ENCODE measurements around the gene TBC1D2B.

DNA sequence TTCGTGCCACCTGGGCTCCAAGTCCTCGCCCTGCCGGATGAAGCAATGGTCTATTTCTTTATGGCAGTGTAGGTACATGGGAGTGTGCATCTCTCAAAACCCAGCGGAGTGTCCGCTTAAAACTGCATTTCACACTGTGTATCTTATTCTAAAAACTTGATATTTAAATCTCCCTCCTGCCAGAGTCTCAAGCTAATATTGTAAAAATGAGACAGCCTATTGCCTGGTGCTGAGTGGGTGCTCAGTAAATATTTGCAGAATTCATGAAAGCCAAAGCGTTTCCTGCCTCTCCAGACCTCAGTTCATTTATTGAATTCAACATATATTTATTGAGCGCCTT, 330 bp upstream of the TBC1D2B start:
- TF ChIP-seq, protein P1, sequence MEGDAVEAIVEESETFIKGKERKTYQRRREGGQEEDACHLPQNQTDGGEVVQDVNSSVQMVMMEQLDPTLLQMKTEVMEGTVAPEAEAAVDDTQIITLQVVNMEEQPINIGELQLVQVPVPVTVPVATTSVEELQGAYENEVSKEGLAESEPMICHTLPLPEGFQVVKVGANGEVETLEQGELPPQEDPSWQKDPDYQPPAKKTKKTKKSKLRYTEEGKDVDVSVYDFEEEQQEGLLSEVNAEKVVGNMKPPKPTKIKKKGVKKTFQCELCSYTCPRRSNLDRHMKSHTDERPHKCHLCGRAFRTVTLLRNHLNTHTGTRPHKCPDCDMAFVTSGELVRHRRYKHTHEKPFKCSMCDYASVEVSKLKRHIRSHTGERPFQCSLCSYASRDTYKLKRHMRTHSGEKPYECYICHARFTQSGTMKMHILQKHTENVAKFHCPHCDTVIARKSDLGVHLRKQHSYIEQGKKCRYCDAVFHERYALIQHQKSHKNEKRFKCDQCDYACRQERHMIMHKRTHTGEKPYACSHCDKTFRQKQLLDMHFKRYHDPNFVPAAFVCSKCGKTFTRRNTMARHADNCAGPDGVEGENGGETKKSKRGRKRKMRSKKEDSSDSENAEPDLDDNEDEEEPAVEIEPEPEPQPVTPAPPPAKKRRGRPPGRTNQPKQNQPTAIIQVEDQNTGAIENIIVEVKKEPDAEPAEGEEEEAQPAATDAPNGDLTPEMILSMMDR (IDR thresholded peaks at IDR 0.05; ENCODE audit: extremely low read depth in 1 of 2, insufficient read depth in 1 of 2, low read depth in 1 of 2, low read length in 2 of 2) = no peak
- TF ChIP-seq POLR2A (IDR thresholded peaks at IDR 0.05; ENCODE audit: low read depth, low read length) (no peak), EZH2 (IDR thresholded peaks at IDR 0.05; ENCODE audit: borderline replicate concordance, low read depth, low read length, severe bottlenecking) (no peak), JUN (IDR thresholded peaks at IDR 0.05; ENCODE audit: borderline replicate concordance, insufficient read depth, insufficient read length, low read depth) (no peak)

Measured in endothelial cell of umbilical vein (primary cell).